ENCODE measurements around the gene ATP2B3. TPM values are rescaled to one million over a fixed set of nuclear protein-coding genes. Genes with fewer than 3 reads are reported as not detected.
A peak's percentile ranks its signal among the peaks of the same experiment; 100 is the strongest.

The ATP2B3 gene
- total and polyA plus RNA-seq, 8 donors = 0.03 to 0.12 (median 0.04) TPM; not detected in 2

- WGBS, 2 donors = 79 to 80% methylated on average over 20 to 23 of the region's 23 CpGs
- Histone ChIP-seq H3K27me3 (no peaks in the 10 kb centered on the region), H3K27ac (no peak overlapping the region), H3K36me3 (no peaks in the 10 kb centered on the region), H3K4me3 (no peak overlapping the region), H3K4me1 (no peaks in the 10 kb centered on the region), H3K9me3 (no peaks in the 10 kb centered on the region)
- FAIRE-seq = no peak
- intact Hi-C loops (cut with DNase I) = no loop called here
- ATAC-seq = no peak
- no peak for TF ChIP-seq CTCF (IDR thresholded peaks at IDR 0.05)
- no peak for DNase-seq
Measured at GRCh38 chrX:153606503-153606902, 89.1 kb downstream of the ATP2B3 start.

- Histone ChIP-seq H3K4me3 (no peak overlapping the region), H3K9me3 (no peaks in the 10 kb centered on the region), H3K27ac (no peak overlapping the region), H3K36me3 (no peaks in the 10 kb centered on the region), H3K4me1 (no peaks in the 10 kb centered on the region), H3K27me3 (no peaks in the 10 kb centered on the region)
- no peak for ATAC-seq
- 63 to 71% methylated on average over 2 of the region's 2 CpGs for WGBS, 2 donors
- no peak for TF ChIP-seq CTCF (IDR thresholded peaks at IDR 0.05)
- intact Hi-C loops (cut with DNase I) = no loop called here
- FAIRE-seq = no peak
- DNase-seq = no peak
Measured at GRCh38 chrX:153608376-153608775, 90.9 kb downstream of the ATP2B3 start.

- TF ChIP-seq CTCF (IDR thresholded peaks at IDR 0.05) = no peak
- H3K4me3 ChIP-seq = no peak overlapping the region
- intact Hi-C loops (cut with DNase I) = no loop called here
- WGBS, 2 donors = 50 to 59% methylated on average over 4 of the region's 4 CpGs
- no peaks in the 10 kb centered on the region for H3K4me1 ChIP-seq
- DNase-seq (no peak), ATAC-seq (no peak), FAIRE-seq (no peak)
- no peak overlapping the region for H3K27ac ChIP-seq
- H3K9me3 ChIP-seq = no peaks in the 10 kb centered on the region
- H3K27me3 ChIP-seq = peaks cover 0 to under 1% (median 0%) of the 10 kb centered on the region in 4 donors
- no peaks in the 10 kb centered on the region for H3K36me3 ChIP-seq
Measured at GRCh38 chrX:153608806-153609205, 91.4 kb downstream of the ATP2B3 start.

- no peaks in the 10 kb centered on the region for H3K36me3 ChIP-seq
- peak; percentile 90 to 97 (median 94) for ATAC-seq
- no peaks in the 10 kb centered on the region for H3K4me1 ChIP-seq
- H3K27ac ChIP-seq = no peak overlapping the region
- peaks cover 0 to 7% (median 0%) of the 10 kb centered on the region in 4 donors for H3K27me3 ChIP-seq
- WGBS, 2 donors = 5 to 32% methylated on average over 53 to 61 of the region's 63 CpGs
- H3K9me3 ChIP-seq = no peaks in the 10 kb centered on the region
- peak; percentile 33 to 69 (median 56) for TF ChIP-seq CTCF (IDR thresholded peaks at IDR 0.05)
- intact Hi-C loops (cut with DNase I) = no loop called here
- H3K4me3 ChIP-seq = peak overlapping the region in 2 of 4 donors; percentile 21 to 36
- peak in 5 of 6 donors; percentile 45 to 86 (median 64) for DNase-seq
- FAIRE-seq = no peak
Measured at GRCh38 chrX:153609917-153610835, 92.7 kb downstream of the ATP2B3 start.

GRCh38 chrX:153610836-153611213 lies 93.4 kb downstream of the ATP2B3 start:
- ATAC-seq (peak in 2 of 4 donors; percentile 4 to 26), DNase-seq (no peak), FAIRE-seq (no peak)
- WGBS, 2 donors = 77 to 80% methylated on average over 9 of the region's 9 CpGs
- Histone ChIP-seq H3K9me3 (no peaks in the 10 kb centered on the region), H3K36me3 (no peaks in the 10 kb centered on the region), H3K4me1 (no peaks in the 10 kb centered on the region), H3K27me3 (peaks cover 0 to 10% (median 0%) of the 10 kb centered on the region in 4 donors), H3K27ac (no peak overlapping the region), H3K4me3 (no peak overlapping the region)
- TF ChIP-seq CTCF (IDR thresholded peaks at IDR 0.05) = no peak
- intact Hi-C loops (cut with DNase I) = no loop called here
